NCI-H510A (cell line): Measurements from ENCODE around the gene CDH4.

ENCODE experiments used
- DNase-seq: peaks from one replicate; lab custom pipeline; 2025; lab: John Stamatoyannopoulos, UW

The CDH4 gene

GRCh38 chr20:61807471-61808160, 555.6 kb downstream of the CDH4 start:
- no peak for DNase-seq

- DNase-seq, result no peak
Measured at GRCh38 chr20:61808447-61808846, 556.4 kb downstream of the CDH4 start.

- no peak for DNase-seq
Measured at GRCh38 chr20:61809006-61809770, 557.1 kb downstream of the CDH4 start.

- DNase-seq, result no peak
Measured at GRCh38 chr20:61810066-61810737, 558.1 kb downstream of the CDH4 start.

GRCh38 chr20:61810738-61811135, 558.7 kb downstream of the CDH4 start:
- no peak for DNase-seq

- DNase-seq, result no peak
Measured at GRCh38 chr20:61811166-61811565, 559.1 kb downstream of the CDH4 start.

GRCh38 chr20:61812121-61812844, 560.2 kb downstream of the CDH4 start:
- DNase-seq, result no peak

GRCh38 chr20:61812845-61813485, 560.9 kb downstream of the CDH4 start:
- no peak for DNase-seq

- no peak for DNase-seq
Measured at GRCh38 chr20:61813791-61814190, 561.7 kb downstream of the CDH4 start.

- no peak for DNase-seq
Measured at GRCh38 chr20:61814244-61814643, 562.2 kb downstream of the CDH4 start.

GRCh38 chr20:61814726-61815125, 562.7 kb downstream of the CDH4 start:
- no peak for DNase-seq

GRCh38 chr20:61815176-61815575, 563.1 kb downstream of the CDH4 start:
- DNase-seq, result no peak

GRCh38 chr20:61815678-61816077, 563.6 kb downstream of the CDH4 start:
- DNase-seq, result no peak

GRCh38 chr20:61816606-61817460, 564.8 kb downstream of the CDH4 start:
- DNase-seq, result no peak

GRCh38 chr20:61817575-61817974, 565.5 kb downstream of the CDH4 start:
- DNase-seq, result no peak

- DNase-seq, result no peak
Measured at GRCh38 chr20:61818746-61819573, 566.9 kb downstream of the CDH4 start.

GRCh38 chr20:61819574-61819846, 567.4 kb downstream of the CDH4 start:
- DNase-seq, result no peak

- no peak for DNase-seq
Measured at GRCh38 chr20:61819921-61820825, 568.1 kb downstream of the CDH4 start.

GRCh38 chr20:61821735-61822134, 569.7 kb downstream of the CDH4 start:
- no peak for DNase-seq
